ENCODE results near the gene GALNT17.
"Not testable (repeated sequence)": the region's sequence is repeated elsewhere in the genome, so short reads cannot be mapped to it uniquely, and the experiment has no call there.

Gene GALNT17

GRCh38 chr7:71235253-71235652 is 103.3 kb downstream of the GALNT17 start:
- no peak for DNase-seq (ENCODE audit: low read depth in 2 of 2)

- DNase-seq (ENCODE audit: low read depth in 2 of 2), result no peak
These were observed 104.5 kb downstream of the GALNT17 start for GRCh38 chr7:71236230-71237105.

- no peak for DNase-seq (ENCODE audit: low read depth in 2 of 2)
These were observed 106.0 kb downstream of the GALNT17 start for GRCh38 chr7:71237945-71238344.

- DNase-seq (ENCODE audit: low read depth in 2 of 2), result no peak
These were observed 106.8 kb downstream of the GALNT17 start for GRCh38 chr7:71238581-71239295.

- no peak for DNase-seq (ENCODE audit: low read depth in 2 of 2)
These were observed 107.8 kb downstream of the GALNT17 start for GRCh38 chr7:71239586-71240268.

- no peak for DNase-seq (ENCODE audit: low read depth in 2 of 2)
These were observed 111.9 kb downstream of the GALNT17 start for GRCh38 chr7:71243736-71244410.

GRCh38 chr7:71245038-71245437 is 113.1 kb downstream of the GALNT17 start:
- DNase-seq (ENCODE audit: low read depth in 2 of 2), result no peak

GRCh38 chr7:71251706-71252105 is 119.8 kb downstream of the GALNT17 start:
- no peak for DNase-seq (ENCODE audit: low read depth in 2 of 2)

- DNase-seq (ENCODE audit: low read depth in 2 of 2), result no peak
These were observed 122.8 kb downstream of the GALNT17 start for GRCh38 chr7:71254751-71255150.

- DNase-seq (ENCODE audit: low read depth in 2 of 2), result no peak
These were observed 123.7 kb downstream of the GALNT17 start for GRCh38 chr7:71255537-71256178.

- no peak for DNase-seq (ENCODE audit: low read depth in 2 of 2)
These were observed 129.1 kb downstream of the GALNT17 start for GRCh38 chr7:71261066-71261465.

GRCh38 chr7:71262834-71263233 is 130.9 kb downstream of the GALNT17 start:
- DNase-seq (ENCODE audit: low read depth in 2 of 2), result not testable (repeated sequence)

GRCh38 chr7:71264005-71264404 is 132.1 kb downstream of the GALNT17 start:
- DNase-seq (ENCODE audit: low read depth in 2 of 2), result no peak

GRCh38 chr7:71266912-71267311 is 135.0 kb downstream of the GALNT17 start:
- DNase-seq (ENCODE audit: low read depth in 2 of 2), result no peak

GRCh38 chr7:71267734-71268469 is 136.0 kb downstream of the GALNT17 start:
- DNase-seq (ENCODE audit: low read depth in 2 of 2), result no peak

GRCh38 chr7:71270558-71270957 is 138.6 kb downstream of the GALNT17 start:
- no peak for DNase-seq (ENCODE audit: low read depth in 2 of 2)

- DNase-seq (ENCODE audit: low read depth in 2 of 2), result no peak
These were observed 139.3 kb downstream of the GALNT17 start for GRCh38 chr7:71271203-71271602.

- DNase-seq (ENCODE audit: low read depth in 2 of 2), result no peak
These were observed 140.9 kb downstream of the GALNT17 start for GRCh38 chr7:71272509-71273490.

GRCh38 chr7:71278257-71278656 is 146.3 kb downstream of the GALNT17 start:
- DNase-seq (ENCODE audit: low read depth in 2 of 2), result no peak
